Measurements from ENCODE around the gene PODXL.

PODXL gene

DNA sequence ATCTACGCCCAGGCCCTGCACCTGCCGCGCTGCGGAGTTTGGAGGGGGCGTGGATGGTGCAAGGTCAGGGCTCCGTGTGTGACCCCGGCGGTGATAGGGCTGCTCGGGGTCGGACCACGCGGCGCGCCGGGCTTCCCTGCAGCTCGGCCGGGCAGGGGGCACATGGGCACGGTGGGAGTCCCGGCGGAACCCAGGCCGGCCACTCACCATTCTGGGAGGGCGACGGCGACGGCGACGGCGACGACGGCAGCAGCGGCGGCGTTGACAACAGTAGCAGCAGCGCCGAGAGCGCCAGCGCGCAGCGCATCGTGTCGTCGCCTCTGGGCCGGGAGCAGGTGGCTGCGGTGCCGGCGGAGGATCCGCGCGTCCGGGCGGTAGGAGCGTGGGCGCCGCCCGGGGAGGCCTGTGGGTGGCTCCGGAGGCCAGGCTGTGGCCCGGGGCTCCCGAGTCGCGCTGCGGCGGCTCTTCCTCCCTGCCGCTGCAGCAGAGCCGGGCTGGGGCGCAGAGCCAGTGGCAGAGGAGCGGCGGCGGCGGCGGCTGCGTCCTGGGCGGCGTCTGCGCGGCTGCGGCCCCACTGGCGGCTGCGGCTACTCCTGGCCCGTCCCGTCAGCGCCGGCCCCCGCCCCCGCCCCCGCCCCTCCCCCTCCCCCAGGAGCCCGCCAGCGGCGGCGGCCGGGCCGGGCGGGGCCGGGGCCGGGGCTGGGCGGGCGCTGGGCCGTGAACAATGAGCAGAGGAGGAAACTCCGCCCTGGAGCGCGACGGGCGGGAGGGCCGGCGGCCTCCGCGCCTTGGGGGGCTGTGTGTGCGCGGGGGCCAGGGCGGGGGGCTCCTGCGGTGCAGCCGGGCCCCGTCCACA, at the start of gene PODXL:
PODXL (minus strand) TSS at position 576 of the 856 bp plus-strand sequence; CDS start at position 307, 269 bp downstream.
- H3K9ac ChIP-seq (ENCODE audit: low read depth in 1 of 2, low read length in 2 of 2) = peak within 1 kb of the TSS; percentile 24 to 58
- H3K27ac ChIP-seq (ENCODE audit: low read depth in 2 of 2, low read length in 2 of 2) = peak within 1 kb of the TSS; percentile 16 to 43
- H3K36me3 ChIP-seq (ENCODE audit: control insufficient read depth in 2 of 2, insufficient read depth in 2 of 2, low read length in 2 of 2) = no peaks in the 10 kb centered on the region
- H3K9me3 ChIP-seq (ENCODE audit: control insufficient read depth in 2 of 2, low read length in 2 of 2) = no peaks in the 10 kb centered on the region
- peak within 1 kb of the TSS; percentile 65 to 68 for H3K4me3 ChIP-seq (ENCODE audit: low read length in 2 of 2)
- peaks cover 6 to 28% of the 10 kb centered on the region in 2 donors for H3K27me3 ChIP-seq (ENCODE audit: control insufficient read depth in 2 of 2, insufficient read depth in 2 of 2, low read length in 2 of 2)
- peaks cover 16 to 20% of the 10 kb centered on the region in 2 donors for H3K4me1 ChIP-seq (ENCODE audit: control insufficient read depth in 2 of 2, insufficient read depth in 2 of 2, low read length in 2 of 2)

DNA sequence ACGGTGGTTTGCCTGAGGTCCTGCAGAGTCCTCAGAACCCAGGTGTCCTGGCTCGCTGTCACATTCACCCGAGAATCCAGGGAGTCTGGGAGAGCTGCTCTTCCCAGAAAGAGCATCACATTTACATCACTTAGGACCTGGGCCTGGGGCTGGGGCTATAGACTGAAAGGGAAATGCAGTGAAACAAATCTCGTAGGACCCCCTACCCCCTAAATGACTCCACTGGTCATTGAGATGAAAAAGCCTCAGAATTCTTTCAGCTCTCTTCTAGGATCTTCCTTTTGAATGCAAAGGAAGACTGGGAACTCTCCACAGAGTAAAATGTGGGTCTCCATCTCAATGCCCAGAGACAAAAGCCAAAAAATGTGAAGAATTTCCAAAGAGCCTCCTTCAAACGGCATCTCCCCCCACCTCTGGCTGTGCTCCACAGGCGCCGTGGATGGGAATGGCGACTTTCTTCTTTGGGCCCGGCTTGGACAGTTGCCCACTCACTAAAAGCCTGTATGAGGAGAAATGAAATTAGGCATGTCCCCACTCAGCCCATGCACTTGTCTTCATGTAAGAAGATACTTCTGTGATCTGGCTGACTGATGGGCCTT, 49.0 kb upstream of the PODXL start:
- H3K4me1 ChIP-seq (ENCODE audit: control insufficient read depth in 2 of 2, insufficient read depth in 2 of 2, low read length in 2 of 2) = no peaks in the 10 kb centered on the region
- H3K27ac ChIP-seq (ENCODE audit: low read depth in 2 of 2, low read length in 2 of 2) = no peak overlapping the region

GRCh38 chr7:131604841-131605279, 48.4 kb upstream of the PODXL start:
- H3K4me1 ChIP-seq (ENCODE audit: control insufficient read depth in 2 of 2, insufficient read depth in 2 of 2, low read length in 2 of 2) = no peaks in the 10 kb centered on the region

More for the DNA sequence above, 49.0 kb upstream of the PODXL start:
- no peaks in the 10 kb centered on the region for H3K36me3 ChIP-seq (ENCODE audit: control insufficient read depth in 2 of 2, insufficient read depth in 2 of 2, low read length in 2 of 2)
- H3K27me3 ChIP-seq (ENCODE audit: control insufficient read depth in 2 of 2, insufficient read depth in 2 of 2, low read length in 2 of 2) = no peaks in the 10 kb centered on the region
- no peaks in the 10 kb centered on the region for H3K9me3 ChIP-seq (ENCODE audit: control insufficient read depth in 2 of 2, low read length in 2 of 2)
- no peak overlapping the region for H3K9ac ChIP-seq (ENCODE audit: low read depth in 1 of 2, low read length in 2 of 2)
- no peak overlapping the region for H3K4me3 ChIP-seq (ENCODE audit: low read length in 2 of 2)

GRCh38 chr7:131603932-131604331, 47.5 kb upstream of the PODXL start:
- Histone ChIP-seq H3K27ac (ENCODE audit: low read depth in 2 of 2, low read length in 2 of 2) (no peak overlapping the region), H3K9ac (ENCODE audit: low read depth in 1 of 2, low read length in 2 of 2) (no peak overlapping the region), H3K4me1 (ENCODE audit: control insufficient read depth in 2 of 2, insufficient read depth in 2 of 2, low read length in 2 of 2) (no peaks in the 10 kb centered on the region), H3K4me3 (ENCODE audit: low read length in 2 of 2) (no peak overlapping the region), H3K27me3 (ENCODE audit: control insufficient read depth in 2 of 2, insufficient read depth in 2 of 2, low read length in 2 of 2) (no peaks in the 10 kb centered on the region), H3K9me3 (ENCODE audit: control insufficient read depth in 2 of 2, low read length in 2 of 2) (no peaks in the 10 kb centered on the region), H3K36me3 (ENCODE audit: control insufficient read depth in 2 of 2, insufficient read depth in 2 of 2, low read length in 2 of 2) (no peaks in the 10 kb centered on the region)

More at GRCh38 chr7:131604841-131605279, 48.4 kb upstream of the PODXL start:
- Histone ChIP-seq H3K9ac (ENCODE audit: low read depth in 1 of 2, low read length in 2 of 2) (no peak overlapping the region), H3K36me3 (ENCODE audit: control insufficient read depth in 2 of 2, insufficient read depth in 2 of 2, low read length in 2 of 2) (no peaks in the 10 kb centered on the region), H3K4me3 (ENCODE audit: low read length in 2 of 2) (no peak overlapping the region), H3K27me3 (ENCODE audit: control insufficient read depth in 2 of 2, insufficient read depth in 2 of 2, low read length in 2 of 2) (no peaks in the 10 kb centered on the region), H3K27ac (ENCODE audit: low read depth in 2 of 2, low read length in 2 of 2) (no peak overlapping the region), H3K9me3 (ENCODE audit: control insufficient read depth in 2 of 2, low read length in 2 of 2) (no peaks in the 10 kb centered on the region)

- Histone ChIP-seq H3K36me3 (ENCODE audit: control insufficient read depth in 2 of 2, insufficient read depth in 2 of 2, low read length in 2 of 2) (no peaks in the 10 kb centered on the region), H3K27me3 (ENCODE audit: control insufficient read depth in 2 of 2, insufficient read depth in 2 of 2, low read length in 2 of 2) (no peaks in the 10 kb centered on the region), H3K9ac (ENCODE audit: low read depth in 1 of 2, low read length in 2 of 2) (no peak overlapping the region), H3K9me3 (ENCODE audit: control insufficient read depth in 2 of 2, low read length in 2 of 2) (no peaks in the 10 kb centered on the region), H3K4me3 (ENCODE audit: low read length in 2 of 2) (no peak overlapping the region), H3K27ac (ENCODE audit: low read depth in 2 of 2, low read length in 2 of 2) (no peak overlapping the region), H3K4me1 (ENCODE audit: control insufficient read depth in 2 of 2, insufficient read depth in 2 of 2, low read length in 2 of 2) (no peaks in the 10 kb centered on the region)
These were observed 46.6 kb upstream of the PODXL start for GRCh38 chr7:131602994-131603372.

GRCh38 chr7:131602304-131602993, 46.0 kb upstream of the PODXL start:
- no peaks in the 10 kb centered on the region for H3K36me3 ChIP-seq (ENCODE audit: control insufficient read depth in 2 of 2, insufficient read depth in 2 of 2, low read length in 2 of 2)
- no peak overlapping the region for H3K27ac ChIP-seq (ENCODE audit: low read depth in 2 of 2, low read length in 2 of 2)
- no peaks in the 10 kb centered on the region for H3K27me3 ChIP-seq (ENCODE audit: control insufficient read depth in 2 of 2, insufficient read depth in 2 of 2, low read length in 2 of 2)
- H3K9me3 ChIP-seq (ENCODE audit: control insufficient read depth in 2 of 2, low read length in 2 of 2) = no peaks in the 10 kb centered on the region
- no peaks in the 10 kb centered on the region for H3K4me1 ChIP-seq (ENCODE audit: control insufficient read depth in 2 of 2, insufficient read depth in 2 of 2, low read length in 2 of 2)
- H3K9ac ChIP-seq (ENCODE audit: low read depth in 1 of 2, low read length in 2 of 2) = no peak overlapping the region
- no peak overlapping the region for H3K4me3 ChIP-seq (ENCODE audit: low read length in 2 of 2)

DNA sequence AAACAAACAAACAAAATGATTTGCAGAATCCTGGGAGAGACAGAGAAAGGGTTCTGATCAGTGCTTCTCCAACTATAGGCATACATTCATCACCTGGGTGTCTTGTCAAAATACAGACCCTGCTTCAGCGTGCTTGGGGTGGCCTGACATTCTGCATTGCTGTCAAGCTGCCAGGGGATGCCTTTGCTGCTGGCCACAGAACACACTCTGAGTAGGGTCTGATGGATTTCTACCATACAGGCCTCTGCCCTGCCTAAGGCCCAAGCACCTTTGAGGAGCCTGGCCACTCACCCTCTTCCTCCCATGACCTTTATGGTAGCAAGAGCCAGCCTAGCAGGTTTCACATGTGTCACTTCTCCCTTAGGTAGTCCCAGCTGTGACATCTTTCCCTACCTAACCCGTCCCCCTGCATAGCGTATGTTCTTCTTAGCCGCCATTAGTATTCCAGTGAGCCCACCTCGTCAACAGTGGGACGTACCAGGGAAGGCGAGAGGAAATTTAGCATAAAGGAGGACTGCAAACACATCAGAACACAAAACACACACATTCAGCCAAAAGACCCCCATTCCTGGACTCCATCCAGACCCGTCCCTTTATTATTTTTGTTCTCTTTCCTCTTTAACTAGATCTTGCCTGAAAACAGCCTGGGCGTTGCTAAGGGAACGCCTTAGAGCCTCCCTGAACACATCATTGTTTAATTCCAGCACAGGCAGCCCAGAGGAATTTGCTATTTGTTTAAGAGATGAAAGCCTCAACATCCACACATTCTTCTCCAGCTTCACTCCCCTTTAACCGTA, 43.9 kb upstream of the PODXL start:
- H3K36me3 ChIP-seq (ENCODE audit: control insufficient read depth in 2 of 2, insufficient read depth in 2 of 2, low read length in 2 of 2) = no peaks in the 10 kb centered on the region
- no peaks in the 10 kb centered on the region for H3K27me3 ChIP-seq (ENCODE audit: control insufficient read depth in 2 of 2, insufficient read depth in 2 of 2, low read length in 2 of 2)
- H3K9me3 ChIP-seq (ENCODE audit: control insufficient read depth in 2 of 2, low read length in 2 of 2) = no peaks in the 10 kb centered on the region
- no peak overlapping the region for H3K4me3 ChIP-seq (ENCODE audit: low read length in 2 of 2)
- no peak overlapping the region for H3K9ac ChIP-seq (ENCODE audit: low read depth in 1 of 2, low read length in 2 of 2)
- no peaks in the 10 kb centered on the region for H3K4me1 ChIP-seq (ENCODE audit: control insufficient read depth in 2 of 2, insufficient read depth in 2 of 2, low read length in 2 of 2)
- H3K27ac ChIP-seq (ENCODE audit: low read depth in 2 of 2, low read length in 2 of 2) = no peak overlapping the region

- no peaks in the 10 kb centered on the region for H3K36me3 ChIP-seq (ENCODE audit: control insufficient read depth in 2 of 2, insufficient read depth in 2 of 2, low read length in 2 of 2)
- no peak overlapping the region for H3K9ac ChIP-seq (ENCODE audit: low read depth in 1 of 2, low read length in 2 of 2)
- H3K4me1 ChIP-seq (ENCODE audit: control insufficient read depth in 2 of 2, insufficient read depth in 2 of 2, low read length in 2 of 2) = no peaks in the 10 kb centered on the region
- no peaks in the 10 kb centered on the region for H3K27me3 ChIP-seq (ENCODE audit: control insufficient read depth in 2 of 2, insufficient read depth in 2 of 2, low read length in 2 of 2)
- H3K27ac ChIP-seq (ENCODE audit: low read depth in 2 of 2, low read length in 2 of 2) = no peak overlapping the region
- H3K4me3 ChIP-seq (ENCODE audit: low read length in 2 of 2) = no peak overlapping the region
- no peaks in the 10 kb centered on the region for H3K9me3 ChIP-seq (ENCODE audit: control insufficient read depth in 2 of 2, low read length in 2 of 2)
These were observed 40.4 kb upstream of the PODXL start for GRCh38 chr7:131596785-131597184.

DNA sequence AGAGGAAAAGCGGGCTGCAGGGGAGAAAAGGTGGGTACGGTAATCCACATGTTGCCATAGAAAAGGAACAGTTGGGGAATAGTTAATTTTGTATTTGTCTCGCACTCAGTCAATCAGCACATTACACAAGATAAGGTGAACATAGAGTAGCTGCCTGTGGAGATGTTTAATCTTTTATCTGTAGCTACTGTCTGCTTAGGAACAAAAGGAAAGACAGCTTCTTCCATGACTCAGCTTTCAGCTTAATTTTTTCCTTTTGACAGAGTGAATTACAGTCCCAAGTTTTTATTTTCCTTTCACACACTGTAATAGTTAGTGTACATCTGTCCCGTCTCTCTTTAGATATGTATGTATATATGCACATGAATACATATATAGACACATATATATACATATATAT, 39.3 kb upstream of the PODXL start:
- Histone ChIP-seq H3K9me3 (ENCODE audit: control insufficient read depth in 2 of 2, low read length in 2 of 2) (no peaks in the 10 kb centered on the region), H3K9ac (ENCODE audit: low read depth in 1 of 2, low read length in 2 of 2) (no peak overlapping the region), H3K36me3 (ENCODE audit: control insufficient read depth in 2 of 2, insufficient read depth in 2 of 2, low read length in 2 of 2) (no peaks in the 10 kb centered on the region), H3K27me3 (ENCODE audit: control insufficient read depth in 2 of 2, insufficient read depth in 2 of 2, low read length in 2 of 2) (no peaks in the 10 kb centered on the region), H3K27ac (ENCODE audit: low read depth in 2 of 2, low read length in 2 of 2) (no peak overlapping the region), H3K4me3 (ENCODE audit: low read length in 2 of 2) (no peak overlapping the region), H3K4me1 (ENCODE audit: control insufficient read depth in 2 of 2, insufficient read depth in 2 of 2, low read length in 2 of 2) (no peaks in the 10 kb centered on the region)

Measured in mucosa of rectum (tissue), 2 donors.